K562 (cell line): ENCODE measurements around the gene TBL1X. TPM values are rescaled to one million over a fixed set of nuclear protein-coding genes. Genes with fewer than 3 reads are reported as not detected.
A peak's percentile ranks its signal among the peaks of the same experiment; 100 is the strongest.

Source experiments
- BCL6 ChIP-seq: fragments of 250-450 bp; sonication (Bioruptor Pico); IDR thresholded peaks from 2 replicates; pipeline ENCODE4 v1.4.0; 2020
- CBFA2T3 ChIP-seq: fragments of 450-650 bp; IDR thresholded peaks from 2 replicates; pipeline ENCODE4 v1.6.1; 2017
- CBX3 ChIP-seq, 2 experiments: IDR thresholded peaks; 1 replicate in 1 of 2; 2 replicates in 1 of 2; pipeline ENCODE4 v1.6.1; 2012; ENCODE audit warnings: inconsistent platforms in 2 of 2, low read length in 2 of 2, borderline replicate concordance in 1 of 2, control low read depth in 1 of 2
- DNMT1 ChIP-seq: fragments of 450-650 bp; IDR thresholded peaks from 2 replicates; pipeline ENCODE4 v1.6.1; 2016; ENCODE audit warnings: antibody characterized with exemption, mild to moderate bottlenecking
- ELF1 ChIP-seq: fragments of 200-800 bp; sonication (Bioruptor generic); IDR thresholded peaks from 2 replicates; pipeline ENCODE4 v1.6.1; 2016; ENCODE audit warnings: missing genetic modification characterization, missing compliant biosample characterization
- ETS2 ChIP-seq: IDR thresholded peaks from 2 replicates; pipeline ENCODE4 v1.6.1; 2016; ENCODE audit warnings: borderline replicate concordance, missing genetic modification characterization, mild to moderate bottlenecking, moderate library complexity, missing compliant biosample characterization; ENCODE audit not compliant: poor library complexity, severe bottlenecking
- HDAC6 ChIP-seq: IDR thresholded peaks from 2 replicates; pipeline ENCODE4 v1.6.1; 2012; ENCODE audit warnings: low read depth, mild to moderate bottlenecking, control low read depth, inconsistent platforms, low read length, moderate library complexity
- HNRNPL ChIP-seq: fragments of 200-400 bp; formaldehyde crosslinking; IDR thresholded peaks from 2 replicates; pipeline ENCODE4 v1.6.1; 2017; ENCODE audit warnings: low read depth, mild to moderate bottlenecking, low read length
- KAT2B ChIP-seq: IDR thresholded peaks from one replicate; pipeline ENCODE4 v1.6.1; 2012; ENCODE audit warnings: low read depth, mild to moderate bottlenecking, control low read depth, inconsistent platforms, low read length, moderate library complexity
- MCM2 ChIP-seq: fragments of 450-650 bp; IDR thresholded peaks from 2 replicates; pipeline ENCODE4 v1.6.1; 2017; ENCODE audit warnings: low read depth, mild to moderate bottlenecking
- MNT ChIP-seq, 2 experiments: fragments of 450-650 bp; conservative IDR thresholded peaks; 2 replicates each; pipeline ENCODE4 v1.6.1; 2017; ENCODE audit warnings: mild to moderate bottlenecking in 2 of 2, moderate library complexity in 2 of 2
- MTF1 ChIP-seq: fragments of 250-450 bp; sonication (Bioruptor Pico); IDR thresholded peaks from 2 replicates; pipeline ENCODE4 v1.9.0; 2021; ENCODE audit warnings: moderate library complexity, mild to moderate bottlenecking, inconsistent platforms, borderline replicate concordance
- TCF3 ChIP-seq: sonication (generic); formaldehyde crosslinking; IDR thresholded peaks from 2 replicates; pipeline ENCODE4 v1.4.0; 2020; ENCODE audit warnings: mild to moderate bottlenecking, missing genetic modification reagents
- ZC3H8 ChIP-seq: fragments of 450-650 bp; IDR thresholded peaks from 2 replicates; pipeline ENCODE4 v1.6.1; 2017
- ZNF311 ChIP-seq: fragments of 250-450 bp; sonication (Bioruptor Pico); IDR thresholded peaks from 2 replicates; pipeline ENCODE4 v1.4.0; 2020; ENCODE audit warnings: mild to moderate bottlenecking, moderate library complexity
- ZNF785 ChIP-seq: fragments of 250-450 bp; sonication (Bioruptor Pico); IDR thresholded peaks from 2 replicates; pipeline ENCODE4 v1.4.0; 2020; ENCODE audit warnings: mild to moderate bottlenecking
- polyA plus RNA-seq, 8 experiments: library from polyadenylated mRNA; depleted of rRNA in 4 of 8; stranded (reverse) in 5 of 8; unstranded in 3 of 8; fragments of >200 nt; fragmentation: Nextera tagmentation in 2 of 8; fragmentation: Illumina TruSeq in 1 of 8; extraction: Ambion mirVana in 2 of 8; extraction: Trizol in 1 of 8; gene quantifications; 2 replicates each; pipeline versions ENCODE4 v1.2.1 to v1.2.3, GENCODE V29; 2011 to 2014; ENCODE audit warnings: inconsistent platforms in 1 of 8, missing spikeins in 1 of 8
- total RNA-seq, 7 experiments: library from RNA; depleted of rRNA in 6 of 7; stranded (reverse); fragments of >200 nt in 6 of 7; fragmentation: Illumina TruSeq in 2 of 7; extraction: Trizol in 2 of 7; gene quantifications; 2 replicates each; pipeline versions ENCODE4 v1.2.1 to v1.2.3, GENCODE V29; 2011 to 2021; ENCODE audit warnings: low replicate concordance in 1 of 7
- TF ChIP-seq, protein P1 (sequence below): fragments of 450-650 bp; IDR thresholded peaks from 2 replicates; pipeline ENCODE4 v1.6.1; 2016

The TBL1X gene
- total and polyA plus RNA-seq, 9 of the 15 experiments (the other 6 are each of a cell fraction or from before 2014, with no cell fraction given) = 6.0 to 49.6 (median 19.7) TPM

GRCh38 chrX:9518889-9519288 lies 54.0 kb downstream of the TBL1X start (continued):
- TF ChIP-seq, protein P1, sequence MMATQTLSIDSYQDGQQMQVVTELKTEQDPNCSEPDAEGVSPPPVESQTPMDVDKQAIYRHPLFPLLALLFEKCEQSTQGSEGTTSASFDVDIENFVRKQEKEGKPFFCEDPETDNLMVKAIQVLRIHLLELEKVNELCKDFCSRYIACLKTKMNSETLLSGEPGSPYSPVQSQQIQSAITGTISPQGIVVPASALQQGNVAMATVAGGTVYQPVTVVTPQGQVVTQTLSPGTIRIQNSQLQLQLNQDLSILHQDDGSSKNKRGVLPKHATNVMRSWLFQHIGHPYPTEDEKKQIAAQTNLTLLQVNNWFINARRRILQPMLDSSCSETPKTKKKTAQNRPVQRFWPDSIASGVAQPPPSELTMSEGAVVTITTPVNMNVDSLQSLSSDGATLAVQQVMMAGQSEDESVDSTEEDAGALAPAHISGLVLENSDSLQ = no peak
- TF ChIP-seq MTF1 (CRISPR knock-in tag) (no peak), DNMT1 (no peak), TCF3 (CRISPR knock-in tag) (peak; percentile 42), ELF1 (no peak), HNRNPL (no peak), CBX3 (IDR thresholded peaks at IDR 0.05; ENCODE audit: borderline replicate concordance in 1 of 2, low read length in 2 of 2) (no peak), BCL6 (CRISPR knock-in tag) (no peak), ZNF785 (no peak), MCM2 (no peak), CBFA2T3 (peak; percentile 52), ZC3H8 (no peak), ETS2 (tag) (no peak), ZNF311 (CRISPR knock-in tag) (no peak), HDAC6 (no peak), KAT2B (no peak), MNT (conservative IDR thresholded peaks at IDR 0.05) (peak in 1 of 2 experiments; percentile 51; a peak in 1 of 4 replicates)
